Prostate gland (tissue), 2 donors: ENCODE results near the gene SUPT3H. TPM values are rescaled to one million over a fixed set of nuclear protein-coding genes. Genes with fewer than 3 reads are reported as not detected.

Source experiments
- DNase-seq: peaks from one replicate; pipeline ENCODE4 v3.0.0-alpha.2; 2019; ENCODE audit warnings: low spot score
- H3K27ac ChIP-seq, 2 donors: fragments of 200-600 bp; sonication (generic); 2 replicates each; pipeline ENCODE4 v1.5.1; 2017 to 2019
- H3K27me3 ChIP-seq: fragments of 200-600 bp; sonication (generic); replicated peaks from 2 replicates; pipeline ENCODE4 v1.5.1; 2019; ENCODE audit not compliant: insufficient read depth
- H3K36me3 ChIP-seq, 2 donors: fragments of 200-600 bp; sonication (generic); 1 replicate in 1 of 2; 2 replicates in 1 of 2; pipeline versions ENCODE4 v1.5.1 to v1.8.1; 2017 to 2019
- H3K4me1 ChIP-seq: fragments of 200-600 bp; sonication (generic); replicated peaks from 2 replicates; pipeline ENCODE4 v1.5.1; 2019
- H3K4me3 ChIP-seq, 2 donors: fragments of 200-600 bp; sonication (generic); 2 replicates each; pipeline ENCODE4 v1.5.1; 2017 to 2019
- H3K9me3 ChIP-seq: fragments of 200-600 bp; sonication (generic); 2 replicates; pipeline ENCODE4 v1.5.1; 2017
- CTCF ChIP-seq, 4 experiments: fragments of 200-600 bp in 2 of 4; fragments of 450-650 bp in 2 of 4; sonication (generic) in 2 of 4; IDR thresholded peaks; 1 replicate in 3 of 4; 2 replicates in 1 of 4; pipeline ENCODE4 v1.5.1; 2016 to 2019; ENCODE audit warnings: antibody characterized with exemption in 4 of 4, mild to moderate bottlenecking in 2 of 4, moderate library complexity in 2 of 4
- POLR2A ChIP-seq: fragments of 450-650 bp; IDR thresholded peaks from one replicate; pipeline ENCODE4 v1.6.1; 2016; ENCODE audit warnings: antibody characterized with exemption, mild to moderate bottlenecking
- POLR2AphosphoS5 ChIP-seq: sonication (generic); formaldehyde crosslinking; IDR thresholded peaks from one replicate; pipeline ENCODE4 v1.6.1; 2017; ENCODE audit warnings: antibody characterized with exemption
- WGBS: methylation state at CpG from one replicate; pipeline ENCODE4 v1.1.5; 2018; 5-methylcytosine and 5-hydroxymethylcytosine counted together
- intact Hi-C: fragments of 100-400 bp; cut with DNase I; formaldehyde crosslinking; loops from one replicate; pipeline ENCODE4 v1.14.2; 2022
- total RNA-seq, 2 donors: library from RNA; depleted of rRNA; stranded (reverse); fragments of >200 nt; gene quantifications; one replicate each; pipeline ENCODE4 v1.1.0, GENCODE V29; 2016

Gene SUPT3H
- total RNA-seq, 2 donors from 2014 or later: 4.6 to 13.1 TPM

GRCh38 chr6:45112711-45113110 lies 265.0 kb downstream of the SUPT3H start:
- H3K4me1 ChIP-seq: no peaks in the 10 kb centered on the region
- no peaks in the 10 kb centered on the region for H3K27me3 ChIP-seq
- intact Hi-C loops: no loop called here
- TF ChIP-seq POLR2A: no peak
- TF ChIP-seq CTCF (IDR thresholded peaks at IDR 0.05): no peak
- no peak for TF ChIP-seq POLR2AphosphoS5
- H3K9me3 ChIP-seq: no peaks in the 10 kb centered on the region
- no peak overlapping the region for H3K27ac ChIP-seq
- H3K36me3 ChIP-seq: no peaks in the 10 kb centered on the region
- no peak for DNase-seq
- no peak overlapping the region for H3K4me3 ChIP-seq

GRCh38 chr6:45109551-45109950 lies 268.2 kb downstream of the SUPT3H start:
- no peak for TF ChIP-seq CTCF (IDR thresholded peaks at IDR 0.05)
- TF ChIP-seq POLR2A: no peak
- no peak for TF ChIP-seq POLR2AphosphoS5
- H3K4me1 ChIP-seq: no peaks in the 10 kb centered on the region
- intact Hi-C loops: no loop called here
- no peaks in the 10 kb centered on the region for H3K27me3 ChIP-seq
- no peaks in the 10 kb centered on the region for H3K9me3 ChIP-seq
- DNase-seq: no peak
- H3K4me3 ChIP-seq: no peak overlapping the region
- WGBS: 66% methylated on average over 1 of the region's 1 CpG
- H3K36me3 ChIP-seq: no peaks in the 10 kb centered on the region
- no peak overlapping the region for H3K27ac ChIP-seq

GRCh38 chr6:45105170-45105820 lies 272.4 kb downstream of the SUPT3H start:
- Histone ChIP-seq H3K27me3 (no peaks in the 10 kb centered on the region), H3K4me3 (no peak overlapping the region), H3K9me3 (no peaks in the 10 kb centered on the region), H3K27ac (no peak overlapping the region), H3K4me1 (no peaks in the 10 kb centered on the region), H3K36me3 (no peaks in the 10 kb centered on the region)
- DNase-seq: no peak
- TF ChIP-seq POLR2A (no peak), POLR2AphosphoS5 (no peak), CTCF (IDR thresholded peaks at IDR 0.05) (no peak)
- intact Hi-C loops: no loop called here
- 99% methylated on average over 2 of the region's 2 CpGs for WGBS

GRCh38 chr6:45104429-45104828 lies 273.3 kb downstream of the SUPT3H start:
- no peak overlapping the region for H3K27ac ChIP-seq
- H3K4me3 ChIP-seq: no peak overlapping the region
- WGBS: 60% methylated on average over 1 of the region's 1 CpG
- no peak for TF ChIP-seq POLR2AphosphoS5
- no peak for TF ChIP-seq CTCF (IDR thresholded peaks at IDR 0.05)
- TF ChIP-seq POLR2A: no peak
- H3K9me3 ChIP-seq: no peaks in the 10 kb centered on the region
- no peak for DNase-seq
- H3K27me3 ChIP-seq: no peaks in the 10 kb centered on the region
- intact Hi-C loops: no loop called here
- no peaks in the 10 kb centered on the region for H3K4me1 ChIP-seq
- no peaks in the 10 kb centered on the region for H3K36me3 ChIP-seq

GRCh38 chr6:45098256-45098655 lies 279.5 kb downstream of the SUPT3H start:
- TF ChIP-seq CTCF (IDR thresholded peaks at IDR 0.05) (no peak), POLR2A (no peak), POLR2AphosphoS5 (no peak)
- no peaks in the 10 kb centered on the region for H3K9me3 ChIP-seq
- H3K4me1 ChIP-seq: no peaks in the 10 kb centered on the region
- intact Hi-C loops: no loop called here
- 79% methylated on average over 1 of the region's 1 CpG for WGBS
- no peak overlapping the region for H3K27ac ChIP-seq
- H3K27me3 ChIP-seq: no peaks in the 10 kb centered on the region
- DNase-seq: no peak
- no peak overlapping the region for H3K4me3 ChIP-seq
- no peaks in the 10 kb centered on the region for H3K36me3 ChIP-seq
